HG02943 (cell line): Measurements from ENCODE around the gene MPP1.

Source experiments
- ATAC-seq: cut with Tn5 transposase; IDR thresholded peaks from one replicate; pipeline ENCODE4 v1.9.1; 2021; ENCODE audit warnings: mild to moderate bottlenecking, low read depth, moderate library complexity; ENCODE audit not compliant: unreplicated experiment

Gene MPP1

DNA sequence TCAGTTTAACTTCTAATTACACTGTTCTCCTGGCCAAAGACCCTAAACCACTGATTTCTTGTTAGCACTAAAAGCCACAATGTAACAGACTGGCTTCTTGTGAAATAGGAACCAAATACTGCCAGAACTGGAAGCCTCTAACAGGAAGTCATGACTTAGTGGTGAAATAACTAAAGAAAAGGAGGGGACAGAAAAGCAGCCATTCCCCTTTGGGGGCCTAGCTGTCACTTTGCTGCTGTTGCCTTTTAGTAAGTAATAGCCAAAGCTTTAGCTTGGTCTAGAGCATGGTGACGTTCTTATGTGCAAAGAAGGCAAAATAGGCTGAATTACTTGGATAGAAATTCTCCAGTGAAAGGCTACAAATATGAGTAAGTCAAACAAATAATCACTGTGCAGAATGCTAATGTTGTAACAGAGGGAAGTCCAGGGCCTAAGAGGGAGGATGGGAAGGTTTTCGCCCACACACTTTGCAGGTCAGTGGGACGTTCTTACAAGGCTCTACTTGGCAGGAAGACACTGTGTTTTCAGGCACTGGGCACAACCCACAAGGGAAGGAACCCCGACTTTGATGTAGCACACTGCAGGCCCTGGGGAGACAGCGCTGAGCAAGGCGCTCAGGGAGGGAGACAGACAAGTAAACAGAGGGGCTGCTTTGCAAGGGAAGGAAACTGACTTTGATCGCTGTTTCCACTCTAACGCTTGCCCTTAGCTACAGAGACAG, 71.1 kb downstream of the MPP1 start:
- no peak for ATAC-seq

DNA sequence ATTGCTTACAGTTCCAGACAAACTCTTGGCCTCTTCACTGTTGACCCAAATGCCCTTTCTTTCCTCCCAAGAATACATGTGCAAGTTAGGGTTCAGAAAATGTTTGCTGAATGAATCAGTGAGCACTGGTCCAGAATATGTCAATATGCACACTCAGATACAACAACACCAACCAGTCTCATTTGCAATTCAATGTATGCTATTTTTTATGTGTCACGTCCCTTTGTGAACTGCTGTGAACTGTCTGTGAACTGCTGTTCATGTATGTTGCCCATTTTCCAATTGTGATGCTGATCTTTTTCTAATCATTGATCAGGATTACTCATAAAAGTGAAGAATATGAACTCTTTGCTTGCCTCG, 72.2 kb downstream of the MPP1 start:
- ATAC-seq, result no peak

DNA sequence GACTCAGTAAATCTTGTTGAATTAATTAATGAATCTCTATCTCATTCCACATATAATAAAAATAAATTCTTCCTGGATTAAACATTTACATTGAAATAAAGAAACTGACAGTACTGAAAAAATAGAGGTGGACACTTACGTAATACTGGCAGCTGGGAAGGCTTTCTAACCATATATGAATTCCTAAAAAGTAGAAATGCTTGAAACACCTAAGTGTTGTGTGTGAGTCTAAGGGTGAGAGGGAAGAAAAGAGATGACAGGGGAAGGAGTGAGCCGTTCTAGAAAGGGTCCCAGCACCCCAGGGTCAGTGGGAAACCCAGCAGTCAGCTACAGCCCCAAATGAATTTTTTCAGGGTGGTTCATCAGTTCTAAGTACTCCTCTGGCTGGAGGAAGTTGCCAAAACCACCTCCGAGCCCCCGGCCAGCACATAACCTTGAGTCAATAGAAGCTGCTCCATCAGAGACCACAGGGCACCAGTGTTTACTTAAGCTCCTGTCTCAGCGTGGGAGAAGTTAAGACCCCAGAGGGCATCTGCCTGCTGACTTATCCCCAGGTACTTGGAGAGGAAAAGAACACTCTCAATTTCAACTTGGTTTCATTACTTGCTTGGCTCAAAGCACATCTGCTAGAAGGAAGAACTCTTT, 72.7 kb downstream of the MPP1 start:
- no peak for ATAC-seq

DNA sequence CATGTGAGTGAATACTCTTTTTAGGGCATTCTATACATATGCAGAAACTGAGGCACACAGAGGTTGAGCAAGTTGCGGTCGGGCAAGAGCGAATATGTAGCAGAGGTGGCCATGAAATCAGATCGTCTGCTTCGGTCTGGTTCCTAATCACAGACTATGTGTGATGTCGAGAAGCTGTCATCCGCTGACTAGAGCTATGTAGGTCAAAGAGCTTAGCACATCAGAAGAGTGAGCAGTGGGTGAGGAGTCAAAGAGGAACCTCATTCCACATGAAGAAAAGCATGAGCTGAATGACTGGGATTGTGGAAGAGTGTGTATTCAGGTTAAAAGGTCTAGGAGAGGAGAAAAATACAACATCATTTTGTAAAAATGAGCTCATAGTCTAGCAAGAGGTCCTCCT, 73.4 kb downstream of the MPP1 start:
- no peak for ATAC-seq

DNA sequence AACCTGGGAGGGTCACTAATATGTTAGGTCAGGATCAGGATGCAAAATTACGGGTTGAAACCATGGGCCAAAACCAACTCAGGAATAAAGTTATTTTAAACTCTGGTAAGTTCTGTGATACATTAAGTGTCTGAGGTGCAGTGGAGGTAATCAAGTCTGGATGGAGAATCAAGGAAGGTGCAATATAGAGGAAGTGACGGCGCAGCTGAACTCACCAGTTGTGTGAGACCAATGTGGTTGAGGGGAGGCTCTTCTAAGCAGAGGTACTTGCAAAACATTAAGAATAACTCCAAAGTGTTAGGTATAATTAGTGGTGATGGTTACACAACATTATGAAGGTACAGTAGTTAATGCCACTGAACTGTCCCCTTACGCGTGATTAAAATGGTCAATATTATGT, 74.1 kb downstream of the MPP1 start:
- no peak for ATAC-seq

DNA sequence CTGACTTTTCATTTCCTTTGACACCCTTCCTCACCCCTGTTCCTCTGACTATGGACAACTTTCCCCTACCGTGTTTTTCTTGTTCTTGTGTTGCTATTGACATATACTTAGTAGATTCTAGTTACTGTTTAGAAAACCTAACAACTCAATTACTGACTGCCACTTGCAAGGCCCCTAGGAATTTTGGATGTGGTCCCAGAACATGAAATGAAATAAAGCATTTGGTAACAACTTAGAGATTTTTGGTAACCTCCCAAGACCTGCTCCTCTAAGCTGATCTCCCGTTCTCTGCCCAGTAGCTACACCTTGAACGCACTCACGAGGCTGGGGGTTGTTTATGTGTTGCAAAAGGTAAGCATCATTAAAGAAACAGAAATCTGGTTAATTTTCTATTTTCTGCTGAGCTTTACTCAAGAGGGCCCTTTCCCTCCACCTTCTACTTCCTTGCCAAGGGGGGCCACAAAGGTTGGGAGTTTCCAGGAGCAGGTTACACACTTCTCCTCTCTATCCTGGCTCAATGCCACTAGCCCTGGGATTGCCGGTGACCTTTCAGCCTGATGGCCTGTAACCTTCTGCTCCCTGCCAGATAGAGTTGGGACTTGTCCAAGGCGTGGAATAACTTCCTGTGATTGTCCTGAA, 74.9 kb downstream of the MPP1 start:
- ATAC-seq, result no peak

DNA sequence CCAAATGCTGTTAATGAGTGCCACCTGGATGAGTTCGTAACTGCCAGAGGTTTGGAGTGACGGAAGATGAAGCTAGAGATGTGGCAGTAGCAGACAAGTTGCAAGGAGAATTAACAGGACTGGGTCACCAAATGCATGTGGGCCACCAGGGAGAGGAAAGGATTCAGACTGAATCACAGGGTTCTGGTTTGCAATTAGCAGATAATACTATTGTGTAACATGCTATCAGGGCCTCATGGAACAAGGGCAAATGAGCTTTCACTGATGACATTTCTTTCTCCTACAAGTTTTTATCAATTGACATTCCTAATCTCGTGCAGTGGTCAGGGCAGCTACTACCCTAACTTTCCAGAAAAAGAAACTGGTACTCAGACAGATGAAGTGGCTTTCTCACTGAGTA, 75.8 kb downstream of the MPP1 start:
- no peak for ATAC-seq
